ENCODE results near the gene CTBP2.
"Not testable (repeated sequence)": the region's sequence is repeated elsewhere in the genome, so short reads cannot be mapped to it uniquely, and the experiment has no call there.

The CTBP2 gene

DNA sequence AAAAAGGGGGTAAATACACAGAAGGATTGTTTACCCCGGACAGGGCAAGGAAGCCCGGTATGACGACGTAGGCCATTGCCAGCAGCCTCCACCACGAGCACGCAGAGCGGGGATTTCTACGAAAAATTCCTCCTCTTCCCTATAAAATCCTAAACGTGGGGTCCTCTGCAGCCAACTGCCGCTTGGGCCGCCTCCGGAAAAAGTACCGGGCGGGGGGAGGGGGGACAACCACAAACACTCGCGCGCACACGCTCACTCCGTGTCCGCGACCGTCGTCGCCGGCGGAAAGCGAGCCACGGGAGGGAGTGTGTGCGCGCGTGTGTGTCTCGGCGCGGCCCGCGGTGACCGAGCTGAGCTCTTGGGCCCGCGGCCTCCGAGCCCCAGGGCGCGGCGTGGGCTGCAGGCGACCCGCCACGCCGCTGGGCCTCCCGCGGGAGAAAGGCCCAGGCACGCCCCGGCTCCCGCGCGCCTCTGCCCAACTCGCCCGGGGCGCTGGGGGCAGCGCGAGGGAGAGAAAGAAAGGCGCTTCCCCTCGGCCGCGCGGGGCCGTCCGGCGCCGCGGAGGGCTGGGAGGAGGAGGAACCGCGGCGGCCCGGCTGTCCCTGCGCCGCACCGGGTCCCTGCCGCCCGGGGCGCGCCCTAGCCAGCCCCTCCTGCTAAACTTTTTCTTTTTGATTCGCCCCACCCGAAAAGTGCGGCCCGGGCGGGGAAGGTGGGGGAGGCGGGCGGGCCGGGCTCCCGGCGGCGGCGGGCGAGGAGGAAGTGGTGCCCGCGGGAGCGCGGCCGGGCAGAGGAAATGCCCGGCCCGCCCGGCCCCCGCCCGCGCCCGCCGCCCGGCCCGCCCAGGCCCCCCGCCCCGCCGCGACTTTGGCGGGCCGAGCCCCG is 1.5 kb downstream of the CTBP2 start:
- no peak for DNase-seq (ENCODE audit: low spot score)

DNA sequence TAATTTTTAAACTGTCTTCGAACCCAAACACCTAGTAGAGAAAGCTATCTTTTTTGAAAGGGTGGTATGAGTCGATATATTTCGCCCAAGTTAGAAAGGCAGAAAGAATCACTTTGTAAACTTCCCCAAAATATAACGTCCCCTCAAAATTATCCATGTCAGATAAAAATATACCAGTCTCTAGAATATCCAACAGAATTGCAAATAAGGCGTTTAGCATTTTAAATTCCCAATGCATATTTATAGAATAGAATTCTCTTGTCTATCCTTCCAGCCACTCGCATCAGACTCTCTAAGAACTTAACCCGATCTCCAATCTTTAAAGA is 2.1 kb downstream of the CTBP2 start:
- DNase-seq (ENCODE audit: low spot score) = no peak

DNA sequence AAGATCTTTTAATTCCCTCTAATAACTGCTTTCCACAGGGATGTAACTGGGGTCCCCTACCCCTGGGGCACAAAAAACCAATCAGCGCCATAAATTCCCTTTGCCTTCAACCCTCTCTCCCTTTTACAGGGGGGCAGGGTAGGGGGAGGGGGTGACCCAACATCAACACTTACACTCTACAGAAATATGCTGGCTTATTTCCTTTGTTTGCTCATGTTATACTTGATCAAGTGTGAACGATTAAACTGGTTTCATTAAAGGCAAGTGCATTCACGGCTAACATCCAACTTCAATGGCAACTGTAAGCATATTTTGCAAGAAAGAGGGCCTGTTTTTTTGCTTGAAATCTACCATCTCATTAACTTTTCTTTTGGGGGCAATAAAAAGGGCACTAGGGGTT is 2.9 kb downstream of the CTBP2 start:
- DNase-seq (ENCODE audit: low spot score) = no peak

DNA sequence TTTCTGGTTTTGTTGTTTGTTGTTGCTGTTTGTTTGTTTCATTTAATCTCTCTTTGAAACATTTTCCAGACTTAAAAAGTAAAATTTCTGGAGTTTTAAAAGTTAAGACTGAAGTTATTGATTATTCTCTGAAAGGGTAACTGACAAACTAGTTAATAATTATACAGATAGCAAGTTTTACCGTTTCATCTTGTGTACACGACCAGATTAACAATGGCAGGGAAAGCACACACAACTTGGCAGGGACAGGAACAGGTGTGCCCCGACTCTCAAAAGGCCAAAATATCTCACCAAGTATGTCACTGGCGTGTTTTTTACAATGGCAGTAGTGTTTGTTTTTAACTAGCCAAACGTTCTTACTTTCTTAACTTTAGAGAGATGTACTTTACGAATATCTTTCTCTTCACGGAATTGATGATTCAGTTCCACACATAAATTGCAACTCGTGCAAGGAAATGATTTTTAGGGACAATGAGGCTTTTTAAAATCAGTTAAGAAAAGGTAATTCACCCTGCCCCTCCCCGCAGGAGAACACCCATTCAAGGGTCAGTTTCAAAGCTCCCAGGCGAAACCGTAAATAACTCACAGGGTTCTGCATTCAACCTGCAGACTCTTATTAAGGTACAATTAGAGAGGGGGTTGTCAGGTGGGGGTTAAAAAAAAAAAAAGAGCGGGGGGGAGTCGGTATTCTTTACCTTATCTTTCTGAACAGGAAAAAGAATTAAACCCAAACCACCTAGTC is 3.5 kb downstream of the CTBP2 start:
- no peak for DNase-seq (ENCODE audit: low spot score)

DNA sequence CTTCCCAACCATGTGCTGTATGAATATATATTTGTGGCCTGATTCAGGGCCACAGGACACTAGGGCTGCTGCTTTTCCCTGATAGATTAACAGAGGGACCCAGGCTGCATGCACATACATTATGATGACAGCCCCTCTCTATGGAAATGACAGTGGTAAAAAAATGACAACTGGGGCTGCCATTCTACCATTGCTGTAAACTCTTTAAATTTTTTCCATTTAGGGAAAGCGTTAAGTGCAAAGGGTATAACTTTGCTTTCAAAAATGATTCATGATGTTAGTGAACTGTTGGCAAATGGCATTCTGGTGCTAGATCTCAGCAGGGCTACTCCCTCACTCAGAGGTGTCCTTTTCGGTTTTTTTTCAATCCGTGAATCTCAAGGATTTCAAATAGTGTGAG is 4.2 kb downstream of the CTBP2 start:
- DNase-seq (ENCODE audit: low spot score) = no peak

DNA sequence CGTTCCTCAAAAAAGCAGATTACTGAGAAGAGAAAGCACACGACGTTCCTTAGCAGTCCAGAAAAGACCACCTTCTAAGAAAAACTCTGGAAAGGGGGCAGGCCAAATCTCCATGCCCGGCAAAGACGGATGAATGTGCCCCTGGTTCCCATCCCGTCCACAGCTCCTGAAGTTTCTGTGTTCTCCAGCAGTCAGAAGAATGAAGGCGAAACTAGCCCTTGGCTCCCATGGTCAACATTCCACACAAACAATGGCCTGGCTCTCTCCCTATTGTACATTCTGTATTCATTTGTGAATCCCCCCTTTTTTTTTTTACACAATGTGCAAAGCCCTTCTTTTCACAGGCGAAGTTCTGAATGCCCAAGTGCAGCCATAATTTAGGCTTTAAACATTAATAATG is 5.3 kb downstream of the CTBP2 start:
- no peak for DNase-seq (ENCODE audit: low spot score)

DNA sequence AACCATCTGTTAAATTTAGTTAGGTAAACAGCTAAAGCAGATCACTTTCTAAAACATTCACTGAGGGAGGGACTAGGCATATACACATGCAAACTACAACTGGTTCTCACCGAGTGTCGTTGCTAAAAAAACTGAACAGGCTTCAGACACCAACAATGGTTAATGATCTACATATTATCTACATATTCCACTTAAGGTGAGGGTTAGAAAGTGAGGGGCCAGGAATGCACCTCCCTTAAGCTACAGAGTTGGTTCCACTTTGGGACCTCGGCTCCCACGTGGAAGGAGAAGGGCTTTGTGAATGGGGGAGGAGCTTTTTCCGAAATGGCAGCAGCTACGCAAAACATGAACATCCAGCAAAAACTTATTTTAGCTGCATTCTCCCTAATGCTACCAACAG is 5.8 kb downstream of the CTBP2 start:
- DNase-seq (ENCODE audit: low spot score) = no peak

DNA sequence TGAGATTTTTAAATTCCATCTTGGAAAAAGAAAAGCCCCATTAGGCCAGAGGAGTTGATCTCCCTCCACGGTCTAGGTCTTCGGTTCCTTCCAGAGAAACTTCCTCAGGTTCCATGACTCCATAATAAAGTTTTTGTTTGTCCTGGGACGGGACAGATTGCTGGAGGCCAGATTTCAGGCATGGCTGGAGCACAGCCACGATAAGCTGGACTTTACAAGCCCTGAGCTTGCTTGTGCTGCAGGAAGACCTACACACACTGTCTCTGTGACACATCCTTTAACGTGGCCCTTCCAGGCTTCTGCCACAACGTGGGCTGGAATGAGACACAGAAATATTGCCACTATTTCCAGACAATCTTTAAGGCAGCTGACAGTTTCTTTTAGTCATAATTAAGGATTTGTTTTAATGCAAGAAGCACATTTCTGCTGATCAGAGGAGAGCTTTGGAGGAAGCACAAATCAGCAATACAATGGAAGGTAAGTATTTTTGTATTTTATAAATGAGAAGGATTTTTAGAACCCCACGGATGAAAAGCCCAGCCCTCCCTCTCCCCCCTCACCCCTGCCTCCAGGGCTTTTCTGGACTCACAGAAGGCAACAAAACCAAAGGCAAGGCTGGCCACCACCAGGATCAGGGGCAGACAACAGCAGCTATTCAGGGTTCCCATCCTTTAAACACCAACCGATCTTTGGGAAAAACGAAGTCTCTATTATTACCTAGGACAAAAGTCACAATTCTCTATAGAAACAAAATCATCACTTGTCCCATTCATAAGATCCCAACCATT is 6.5 kb downstream of the CTBP2 start:
- no peak for DNase-seq (ENCODE audit: low spot score)

DNA sequence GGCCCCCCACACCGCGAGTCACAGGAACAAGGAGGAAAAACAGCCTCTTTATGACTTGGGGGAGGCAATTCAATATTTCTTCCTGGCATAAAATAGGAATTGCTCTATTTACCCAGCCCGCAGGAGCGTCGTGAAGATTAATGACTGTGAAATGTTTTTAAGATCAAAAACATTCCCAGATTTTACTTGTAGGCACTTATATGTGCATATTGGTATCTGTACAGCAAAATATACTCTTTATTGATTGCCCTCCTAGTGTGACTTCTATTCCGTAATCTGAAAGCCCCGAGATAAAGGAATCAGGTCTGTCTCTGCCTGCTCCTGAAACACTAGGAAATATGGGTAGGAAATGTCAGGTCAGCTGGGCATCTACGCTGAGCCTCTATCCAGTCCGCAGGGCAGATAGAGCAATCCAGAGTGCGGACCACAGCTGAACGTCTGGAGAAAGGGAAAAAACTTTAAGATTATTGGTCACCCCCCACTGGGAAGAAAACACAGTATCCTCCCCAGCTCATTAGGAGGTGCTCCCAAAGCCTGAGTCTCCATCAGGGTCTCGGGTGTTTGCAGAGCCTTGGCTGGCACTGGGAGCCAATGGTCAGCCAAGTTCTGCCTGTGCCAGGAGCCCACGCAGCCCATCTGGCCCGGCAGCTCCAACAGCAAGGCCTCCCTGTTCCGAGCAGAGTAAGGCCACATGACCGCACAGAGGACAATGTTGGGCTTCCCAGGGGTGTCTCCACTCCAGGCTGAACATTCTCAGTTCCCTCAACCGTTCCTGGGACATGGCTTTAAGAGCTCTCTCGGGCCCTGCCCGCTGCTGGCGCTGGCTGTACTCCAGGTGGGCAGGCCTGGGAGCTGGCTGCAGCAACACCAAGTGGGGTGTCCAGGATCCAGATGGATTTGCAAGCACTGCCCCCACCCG is 7.7 kb downstream of the CTBP2 start:
- no peak for DNase-seq (ENCODE audit: low spot score)

DNA sequence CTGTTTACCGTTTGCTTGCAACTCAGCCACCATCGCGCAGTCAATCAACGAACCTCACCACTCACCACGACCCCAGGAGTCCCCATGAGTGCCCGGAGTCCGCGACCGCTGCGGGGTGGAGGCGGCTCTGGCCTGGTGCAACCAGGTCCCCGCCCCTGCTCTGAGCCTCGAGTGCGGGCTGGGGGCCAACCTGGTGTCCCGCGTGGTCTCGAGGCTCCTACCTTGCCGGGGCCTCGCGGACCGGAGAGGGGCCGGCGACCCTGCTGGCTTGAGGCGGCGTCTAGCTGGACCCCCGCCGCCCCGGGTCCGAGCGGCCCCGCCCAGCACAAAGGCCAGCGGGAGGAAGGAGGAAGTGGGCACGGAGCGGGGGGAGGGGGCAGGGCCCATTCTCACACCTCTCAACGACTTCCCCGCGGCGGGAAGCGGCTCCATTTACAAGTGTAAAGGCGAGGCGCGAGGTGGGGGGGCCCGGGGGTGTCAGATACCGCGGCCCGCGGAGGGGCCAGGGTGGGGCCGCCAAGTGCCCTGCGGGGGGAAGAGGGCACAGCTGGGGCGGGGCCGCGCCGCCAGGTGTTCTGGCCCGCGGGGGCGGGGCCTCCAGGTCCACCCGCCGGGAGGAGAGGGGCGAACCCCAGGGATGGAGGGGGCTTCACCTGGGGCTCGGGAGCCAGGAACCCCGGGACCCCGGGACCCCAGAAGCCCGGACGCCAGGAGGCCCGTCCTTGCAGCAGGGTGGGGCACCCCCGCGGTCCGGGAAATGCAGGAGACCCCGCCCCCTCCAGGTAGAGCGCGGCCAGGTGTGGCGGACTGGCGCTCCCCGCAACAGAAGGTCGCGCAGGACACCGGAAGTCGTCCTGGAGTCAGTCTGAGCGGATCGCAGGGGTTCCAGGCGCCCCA is 8.6 kb downstream of the CTBP2 start:
- no peak for DNase-seq (ENCODE audit: low spot score)

DNA sequence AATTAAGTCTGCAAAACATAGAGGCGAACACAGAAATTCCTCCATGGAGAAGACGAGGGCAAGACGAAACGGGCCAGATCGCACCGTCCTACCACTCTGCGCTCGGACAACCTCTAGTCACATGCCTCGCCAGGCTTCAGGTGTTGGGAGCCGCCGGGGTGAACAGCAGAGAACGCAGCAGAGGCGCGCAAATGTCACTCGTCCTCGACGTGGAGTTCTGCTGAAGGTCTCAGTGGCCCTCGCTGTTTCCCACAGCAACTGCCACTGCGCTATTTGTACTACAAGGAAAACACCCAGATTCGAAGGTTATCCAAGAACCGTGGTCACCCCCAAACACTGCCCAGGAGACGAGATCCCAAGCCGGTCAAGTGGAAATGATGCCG is 9.2 kb downstream of the CTBP2 start:
- DNase-seq (ENCODE audit: low spot score) = no peak

DNA sequence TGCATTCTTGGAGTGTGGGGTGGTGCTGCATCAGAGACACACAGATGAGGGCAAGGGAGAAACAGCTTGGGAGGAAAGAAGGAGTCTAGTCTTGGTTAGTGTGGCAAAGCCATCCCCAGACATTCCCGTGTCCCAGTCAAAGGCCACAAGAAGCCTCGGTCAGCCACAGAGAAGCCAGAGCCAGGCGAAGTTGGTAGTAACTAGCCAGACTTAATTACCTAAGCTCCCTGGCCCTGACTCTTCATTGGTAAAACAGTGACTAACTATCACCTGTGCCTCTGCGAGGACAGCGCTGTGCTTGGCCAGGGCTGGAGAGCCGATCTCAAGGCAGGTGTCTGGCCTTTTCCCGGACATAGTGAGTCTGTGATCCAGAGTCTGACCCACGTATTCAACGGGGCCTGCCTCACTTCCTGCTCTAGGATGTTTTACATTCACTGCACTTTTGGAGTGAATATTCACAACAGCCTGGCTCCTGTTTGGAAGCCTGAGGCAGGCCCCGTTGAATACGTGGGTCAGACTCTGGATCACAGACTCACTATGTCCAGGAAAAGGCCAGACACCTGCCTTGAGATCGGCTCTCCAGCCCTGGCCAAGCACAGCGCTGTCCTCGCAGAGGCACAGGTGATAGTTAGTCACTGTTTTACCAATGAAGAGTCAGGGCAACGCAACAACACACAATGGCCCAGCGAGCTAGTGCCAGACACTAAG is 9.8 kb downstream of the CTBP2 start:
- DNase-seq (ENCODE audit: low spot score) = not testable (repeated sequence)

DNA sequence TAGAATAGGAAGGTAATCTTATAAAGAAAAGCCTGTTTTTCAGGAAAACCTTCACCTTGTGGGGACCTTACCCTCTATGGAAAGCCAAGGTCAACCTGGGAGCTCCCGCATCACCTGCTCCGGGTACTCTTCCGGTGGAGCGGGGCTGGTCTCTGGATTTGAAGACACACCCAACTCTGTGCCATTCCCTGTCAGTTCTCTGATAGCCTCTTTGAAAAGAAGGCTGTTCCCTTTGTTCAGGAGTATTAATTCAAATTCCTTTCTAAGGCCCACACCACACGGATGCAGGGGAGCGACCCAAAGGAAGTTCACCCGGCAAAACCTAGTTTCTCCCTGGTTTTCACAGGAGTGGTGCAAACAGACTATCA is 10.7 kb downstream of the CTBP2 start:
- no peak for DNase-seq (ENCODE audit: low spot score)

DNA sequence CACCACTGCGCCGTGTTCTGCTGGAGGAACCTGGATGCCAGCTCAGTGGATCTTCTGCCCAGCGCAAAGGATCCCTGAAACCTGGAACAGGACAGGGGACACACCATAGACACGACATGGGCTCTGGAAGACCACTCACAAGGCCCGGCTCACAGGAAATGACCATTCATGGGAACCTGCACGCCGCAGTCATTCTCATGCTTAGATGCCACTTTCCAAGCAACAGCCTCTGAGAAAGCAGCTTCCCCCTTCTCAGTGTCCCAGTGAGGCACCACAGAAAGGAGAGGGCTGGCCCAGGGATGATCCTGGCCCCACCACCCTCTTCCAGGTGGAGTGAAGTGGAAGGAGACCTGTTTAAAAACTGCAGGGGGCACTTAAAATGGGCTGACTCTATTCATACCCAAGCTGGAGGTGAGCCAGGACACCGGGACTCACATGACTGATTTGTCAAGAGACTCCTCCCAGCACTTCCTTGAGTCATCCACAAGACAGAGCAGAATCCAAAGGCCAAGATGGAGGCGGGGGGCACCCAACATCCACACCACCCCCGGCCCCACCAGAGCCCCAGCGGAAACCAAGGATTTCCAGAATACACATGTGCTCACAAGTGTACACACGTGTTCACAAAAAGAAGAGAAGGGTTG is 11.2 kb downstream of the CTBP2 start:
- DNase-seq (ENCODE audit: low spot score) = no peak

DNA sequence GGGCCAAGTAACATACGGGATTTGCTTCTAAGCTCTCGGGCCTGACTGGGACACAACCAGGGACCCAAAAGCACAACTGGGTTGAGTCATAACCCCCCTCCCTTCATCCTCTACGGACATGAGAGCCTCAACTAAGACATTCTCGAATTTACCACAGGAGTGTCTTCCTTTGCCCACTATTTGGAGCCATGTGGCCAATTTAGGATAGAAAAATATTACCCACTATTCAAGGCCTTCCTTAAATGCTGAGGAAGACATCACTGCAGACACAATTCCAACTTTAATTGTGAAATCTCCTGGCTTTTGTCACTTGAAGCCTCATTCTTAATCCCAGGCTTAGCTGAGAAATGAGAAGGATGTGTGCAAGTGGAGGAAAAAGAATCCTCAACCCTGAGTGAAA is 11.8 kb downstream of the CTBP2 start:
- DNase-seq (ENCODE audit: low spot score) = no peak

DNA sequence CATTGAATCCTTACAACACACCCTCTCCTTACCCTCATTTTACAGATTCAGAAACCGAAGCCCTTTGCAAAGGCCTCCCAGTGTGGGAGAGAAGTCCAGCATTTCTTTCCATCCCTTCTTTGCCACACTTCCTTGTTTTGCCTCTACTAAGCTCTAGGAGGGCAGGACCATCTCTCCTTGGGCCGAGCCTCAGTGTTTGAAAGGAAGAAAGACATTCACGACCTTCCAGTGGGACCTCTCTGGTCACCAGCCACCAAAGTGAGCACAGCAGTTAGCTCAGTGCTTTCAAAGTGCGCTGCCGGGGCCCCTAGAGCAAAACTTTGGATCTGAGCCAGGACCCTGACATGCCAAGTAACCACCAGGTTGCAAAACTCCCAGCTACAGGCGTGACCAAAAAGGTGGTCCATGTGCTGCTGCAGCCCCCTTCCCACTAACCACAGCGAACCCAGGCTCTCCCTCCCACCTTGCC is 12.4 kb downstream of the CTBP2 start:
- no peak for DNase-seq (ENCODE audit: low spot score)

DNA sequence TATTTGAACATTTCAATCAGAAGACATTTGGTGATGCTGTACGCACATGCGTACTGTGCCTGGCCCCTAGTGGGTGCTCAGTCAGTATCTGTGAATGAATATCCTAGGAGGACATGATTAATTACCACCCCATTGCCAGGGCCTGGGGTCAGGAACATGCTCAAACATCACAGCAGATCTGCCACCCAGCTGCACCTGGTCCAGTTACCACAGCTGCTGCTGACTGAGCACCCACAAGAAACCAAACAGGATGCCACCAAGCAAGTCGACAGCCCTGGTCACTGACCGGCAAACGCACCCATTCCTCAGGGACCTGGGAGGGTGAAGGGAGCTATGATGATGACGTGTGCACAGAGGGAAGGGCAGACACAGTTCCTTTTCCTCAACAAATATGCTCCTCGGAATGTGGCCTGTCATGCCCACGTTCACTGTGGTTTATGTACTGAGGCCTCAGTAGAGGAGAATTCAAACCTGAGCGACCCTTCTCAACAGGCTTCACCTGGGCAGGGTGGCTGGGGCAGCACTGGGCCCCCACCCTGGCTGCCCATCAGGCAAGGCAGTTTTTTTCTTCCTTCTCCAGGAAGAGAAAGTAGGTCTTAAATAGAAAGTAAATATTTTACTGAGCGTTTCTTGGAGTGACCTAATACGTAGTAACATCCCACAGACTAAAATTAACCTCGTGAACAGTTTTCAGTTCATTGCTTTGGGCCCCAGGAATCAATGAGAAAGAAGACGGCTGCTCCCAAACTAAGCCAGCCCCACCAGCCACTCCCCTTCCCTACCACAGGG is 13.4 kb downstream of the CTBP2 start:
- DNase-seq (ENCODE audit: low spot score) = no peak

DNA sequence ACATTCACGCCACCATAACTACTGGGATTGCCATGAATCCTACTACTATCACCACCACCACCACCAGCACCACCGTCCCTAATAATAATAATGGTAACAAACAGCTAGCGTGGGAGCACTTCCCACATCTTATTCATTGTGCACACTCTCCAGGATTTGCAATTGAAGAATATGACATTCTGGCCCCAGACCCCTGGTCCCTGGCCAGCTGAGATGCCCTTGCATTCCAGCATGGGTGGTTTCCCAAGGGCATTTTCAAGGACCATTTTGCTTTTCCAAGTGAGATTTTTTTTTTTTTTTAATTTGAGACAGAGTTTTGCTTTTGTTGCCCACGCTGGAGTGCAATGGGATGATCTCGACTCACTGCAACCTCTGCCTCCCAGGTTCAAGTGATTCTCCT is 14.7 kb downstream of the CTBP2 start:
- DNase-seq (ENCODE audit: low spot score) = no peak

Data from ecto neural progenitor cell (in vitro differentiated cells).